Progenitor cell of endocrine pancreas (in vitro differentiated cells): Measurements from ENCODE around the gene RNF138. TPM values are rescaled to one million over a fixed set of nuclear protein-coding genes. Genes with fewer than 3 reads are reported as not detected.
A peak's percentile ranks its signal among the peaks of the same experiment; 100 is the strongest.

Source experiments
- DNase-seq: peaks from one replicate; pipeline ENCODE4 v3.0.0; 2021; ENCODE audit warnings: low spot score; ENCODE audit not compliant: unreplicated experiment
- H3K27ac Mint-ChIP-seq: 2 replicates; pipeline ENCODE4 v1.8.0; 2021; ENCODE audit warnings: mild to moderate bottlenecking, moderate library complexity, mixed read lengths
- H3K27me3 Mint-ChIP-seq: 2 replicates; pipeline ENCODE4 v1.8.0; 2021; ENCODE audit warnings: mixed read lengths
- H3K36me3 Mint-ChIP-seq: 2 replicates; pipeline ENCODE4 v1.8.0; 2022; ENCODE audit warnings: mixed read lengths; ENCODE audit not compliant: insufficient read depth
- H3K4me1 Mint-ChIP-seq: 2 replicates; pipeline ENCODE4 v1.8.0; 2021; ENCODE audit warnings: low read depth, mixed read lengths
- H3K4me3 Mint-ChIP-seq: 2 replicates; pipeline ENCODE4 v1.8.0; 2021; ENCODE audit warnings: low read depth, mild to moderate bottlenecking, moderate library complexity, mixed read lengths
- H3K9me3 Mint-ChIP-seq: 2 replicates; pipeline ENCODE4 v1.8.0; 2021; ENCODE audit warnings: low read depth, mixed read lengths
- total RNA-seq: library from RNA; stranded (reverse); gene quantifications from 2 replicates; pipeline ENCODE4 v1.2.1, GENCODE V29; 2021
- TF ChIP-seq, protein P1 (sequence below): fragments of 200-600 bp; sonication (generic); IDR thresholded peaks from one replicate; pipeline ENCODE4 v1.5.0; 2021; ENCODE audit warnings: antibody characterized with exemption, mild to moderate bottlenecking; ENCODE audit not compliant: unreplicated experiment

Gene RNF138
- total RNA-seq, 1 donor from 2014 or later: 48.2 TPM

- TF ChIP-seq, protein P1, sequence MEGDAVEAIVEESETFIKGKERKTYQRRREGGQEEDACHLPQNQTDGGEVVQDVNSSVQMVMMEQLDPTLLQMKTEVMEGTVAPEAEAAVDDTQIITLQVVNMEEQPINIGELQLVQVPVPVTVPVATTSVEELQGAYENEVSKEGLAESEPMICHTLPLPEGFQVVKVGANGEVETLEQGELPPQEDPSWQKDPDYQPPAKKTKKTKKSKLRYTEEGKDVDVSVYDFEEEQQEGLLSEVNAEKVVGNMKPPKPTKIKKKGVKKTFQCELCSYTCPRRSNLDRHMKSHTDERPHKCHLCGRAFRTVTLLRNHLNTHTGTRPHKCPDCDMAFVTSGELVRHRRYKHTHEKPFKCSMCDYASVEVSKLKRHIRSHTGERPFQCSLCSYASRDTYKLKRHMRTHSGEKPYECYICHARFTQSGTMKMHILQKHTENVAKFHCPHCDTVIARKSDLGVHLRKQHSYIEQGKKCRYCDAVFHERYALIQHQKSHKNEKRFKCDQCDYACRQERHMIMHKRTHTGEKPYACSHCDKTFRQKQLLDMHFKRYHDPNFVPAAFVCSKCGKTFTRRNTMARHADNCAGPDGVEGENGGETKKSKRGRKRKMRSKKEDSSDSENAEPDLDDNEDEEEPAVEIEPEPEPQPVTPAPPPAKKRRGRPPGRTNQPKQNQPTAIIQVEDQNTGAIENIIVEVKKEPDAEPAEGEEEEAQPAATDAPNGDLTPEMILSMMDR: no peak
- no peak overlapping the region for H3K27ac Mint-ChIP-seq
- H3K36me3 Mint-ChIP-seq: peaks cover 18% of the 10 kb centered on the region
- no peak overlapping the region for H3K4me3 Mint-ChIP-seq
- peaks cover 25% of the 10 kb centered on the region for H3K4me1 Mint-ChIP-seq
- H3K27me3 Mint-ChIP-seq: no peaks in the 10 kb centered on the region
- DNase-seq: no peak
- H3K9me3 Mint-ChIP-seq: no peaks in the 10 kb centered on the region
Observed at GRCh38 chr18:32095900-32096229, 4.2 kb downstream of the RNF138 start.

GRCh38 chr18:32096946-32097345 is 5.3 kb downstream of the RNF138 start:
- H3K36me3 Mint-ChIP-seq: peaks cover 19% of the 10 kb centered on the region
- H3K4me3 Mint-ChIP-seq: no peak overlapping the region
- H3K27me3 Mint-ChIP-seq: no peaks in the 10 kb centered on the region
- no peak for DNase-seq
- no peak overlapping the region for H3K27ac Mint-ChIP-seq
- H3K4me1 Mint-ChIP-seq: peaks cover 25% of the 10 kb centered on the region
- TF ChIP-seq, protein P1: no peak
- no peaks in the 10 kb centered on the region for H3K9me3 Mint-ChIP-seq

DNA sequence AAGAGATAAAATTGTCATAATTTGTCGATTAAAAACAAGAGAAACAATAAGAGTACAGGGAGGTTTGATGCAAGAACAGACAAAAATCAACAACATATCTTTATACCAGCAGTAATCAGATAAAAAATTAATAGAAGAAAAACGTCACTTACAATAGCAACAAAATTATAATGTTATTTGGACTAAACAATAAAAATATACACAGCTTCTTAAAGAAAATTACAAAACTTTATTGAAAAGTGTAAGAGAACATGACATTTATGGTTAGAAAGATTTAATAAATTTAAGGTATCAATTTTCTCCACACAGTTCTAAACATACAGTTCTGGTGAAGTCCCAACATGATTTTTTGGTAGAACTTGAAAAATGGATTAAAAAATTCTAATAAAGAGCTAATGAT is 12.8 kb downstream of the RNF138 start:
- Mint-ChIP-seq H3K27ac (peak overlapping the region; percentile 27), H3K27me3 (no peaks in the 10 kb centered on the region)

DNA sequence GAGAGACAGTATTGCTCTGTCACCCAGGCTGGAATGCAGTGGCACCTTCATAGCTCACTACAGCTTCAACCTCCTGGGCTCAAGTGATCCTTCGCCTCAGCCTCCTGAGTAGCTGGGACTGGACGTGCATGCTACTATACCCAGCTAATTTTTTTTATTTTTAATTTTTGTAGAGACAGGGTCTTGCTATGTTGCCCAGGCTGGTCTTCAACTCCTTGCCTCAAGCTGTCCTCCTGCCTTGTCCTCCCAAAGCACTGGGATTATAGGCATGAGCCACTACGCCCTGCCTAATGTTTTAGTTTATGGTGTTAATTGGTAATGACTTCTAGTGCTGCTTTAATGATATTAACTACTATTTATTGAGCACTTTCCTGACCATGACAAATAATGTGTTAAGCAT is 18.3 kb downstream of the RNF138 start:
- no peaks in the 10 kb centered on the region for H3K27me3 Mint-ChIP-seq
- H3K27ac Mint-ChIP-seq: no peak overlapping the region
- peaks cover 16% of the 10 kb centered on the region for H3K4me1 Mint-ChIP-seq
- DNase-seq: no peak
- H3K36me3 Mint-ChIP-seq: peaks cover 17% of the 10 kb centered on the region
- TF ChIP-seq, protein P1: no peak
- no peak overlapping the region for H3K4me3 Mint-ChIP-seq
- no peaks in the 10 kb centered on the region for H3K9me3 Mint-ChIP-seq

More for the DNA sequence above, 12.8 kb downstream of the RNF138 start:
- DNase-seq: no peak
- Mint-ChIP-seq H3K36me3 (peaks cover 14% of the 10 kb centered on the region), H3K4me3 (no peak overlapping the region), H3K9me3 (no peaks in the 10 kb centered on the region), H3K4me1 (peaks cover 4% of the 10 kb centered on the region)
- TF ChIP-seq, protein P1: no peak

DNA sequence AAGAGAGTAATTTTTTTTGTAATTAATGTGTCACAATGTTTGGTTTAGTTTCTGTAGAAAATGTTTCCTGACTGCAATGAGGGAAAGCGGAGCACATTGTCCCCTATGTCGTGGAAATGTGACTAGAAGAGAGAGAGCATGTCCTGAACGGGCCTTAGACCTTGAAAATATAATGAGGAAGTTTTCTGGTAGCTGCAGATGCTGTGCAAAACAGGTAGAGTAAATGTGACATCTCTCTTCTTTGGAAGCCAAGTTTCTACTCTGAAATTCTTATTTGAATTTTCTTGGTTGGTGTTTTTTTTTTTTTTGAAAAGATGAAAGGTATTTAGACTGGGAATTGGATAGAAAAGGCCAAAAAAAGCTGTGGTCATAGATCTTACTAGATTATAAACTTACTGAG is 20.0 kb downstream of the RNF138 start:
- no peak overlapping the region for H3K27ac Mint-ChIP-seq
- no peaks in the 10 kb centered on the region for H3K9me3 Mint-ChIP-seq
- no peak for DNase-seq
- TF ChIP-seq, protein P1: no peak
- H3K36me3 Mint-ChIP-seq: peaks cover 18% of the 10 kb centered on the region
- H3K4me3 Mint-ChIP-seq: no peak overlapping the region
- peaks cover 20% of the 10 kb centered on the region for H3K4me1 Mint-ChIP-seq
- no peaks in the 10 kb centered on the region for H3K27me3 Mint-ChIP-seq
